Measurements from ENCODE around the gene DNAJC30. TPM values are rescaled to one million over a fixed set of nuclear protein-coding genes. Genes with fewer than 3 reads are reported as not detected.
A peak's percentile ranks its signal among the peaks of the same experiment; 100 is the strongest.
"Not testable (repeated sequence)": the region's sequence is repeated elsewhere in the genome, so short reads cannot be mapped to it uniquely, and the experiment has no call there.

The DNAJC30 gene
- total RNA-seq = 1.9 TPM

- peak within 1 kb of the TSS; percentile 94 for H3K4me3 ChIP-seq (ENCODE audit: low read length)
- H3K4me1 ChIP-seq (ENCODE audit: insufficient read depth, low read length) = peaks cover 36% of the 10 kb centered on the region
- no peaks in the 10 kb centered on the region for H3K9me3 ChIP-seq (ENCODE audit: low read depth, low read length)
- H3K27me3 ChIP-seq (ENCODE audit: insufficient read depth, low read length) = no peaks in the 10 kb centered on the region
Measured at GRCh38 chr7:73683056-73683787, at the start of gene DNAJC30, which contains the start of gene BUD23. DNAJC30 (minus strand) TSS chr7:73683453; CDS start chr7:73683423, 30 bp downstream. BUD23 (plus strand) TSS chr7:73683597; CDS start chr7:73683626, 29 bp downstream.

GRCh38 chr7:73732397-73732796 lies 49.1 kb upstream of the DNAJC30 start:
- Histone ChIP-seq H3K9me3 (ENCODE audit: low read depth, low read length) (no peaks in the 10 kb centered on the region), H3K4me3 (ENCODE audit: low read length) (no peak overlapping the region), H3K27me3 (ENCODE audit: insufficient read depth, low read length) (peaks cover 10% of the 10 kb centered on the region), H3K4me1 (ENCODE audit: insufficient read depth, low read length) (peaks cover 9% of the 10 kb centered on the region)

DNA sequence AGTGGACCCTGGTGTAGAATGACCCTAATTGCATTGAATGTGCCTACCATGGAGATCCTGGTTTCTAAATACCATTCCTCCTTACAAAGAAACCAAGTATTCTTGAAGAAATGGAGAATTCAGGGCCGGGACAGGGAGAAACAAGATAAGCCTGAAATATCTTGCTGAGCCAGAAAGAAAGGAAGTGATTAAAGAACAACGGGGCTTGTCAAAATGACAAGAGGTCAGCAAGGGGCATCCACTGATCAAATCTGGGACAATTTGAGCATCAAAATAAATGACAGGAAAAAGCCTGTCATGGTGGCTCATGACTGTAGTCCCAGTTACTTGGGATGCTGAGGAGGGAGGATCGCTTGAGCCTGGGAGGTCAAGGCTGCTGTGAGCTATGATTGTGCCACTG lies 47.2 kb upstream of the DNAJC30 start:
- Histone ChIP-seq H3K4me3 (ENCODE audit: low read length) (no peak overlapping the region), H3K9me3 (ENCODE audit: low read depth, low read length) (no peaks in the 10 kb centered on the region), H3K4me1 (ENCODE audit: insufficient read depth, low read length) (peaks cover 8% of the 10 kb centered on the region), H3K27me3 (ENCODE audit: insufficient read depth, low read length) (peaks cover 21% of the 10 kb centered on the region)

GRCh38 chr7:73728551-73728950 lies 45.3 kb upstream of the DNAJC30 start:
- peaks cover 21% of the 10 kb centered on the region for H3K27me3 ChIP-seq (ENCODE audit: insufficient read depth, low read length)
- H3K4me1 ChIP-seq (ENCODE audit: insufficient read depth, low read length) = no peaks in the 10 kb centered on the region
- no peaks in the 10 kb centered on the region for H3K9me3 ChIP-seq (ENCODE audit: low read depth, low read length)
- H3K4me3 ChIP-seq (ENCODE audit: low read length) = no peak overlapping the region

- Histone ChIP-seq H3K27me3 (ENCODE audit: insufficient read depth, low read length) (peaks cover 21% of the 10 kb centered on the region), H3K4me1 (ENCODE audit: insufficient read depth, low read length) (no peaks in the 10 kb centered on the region), H3K9me3 (ENCODE audit: low read depth, low read length) (no peaks in the 10 kb centered on the region), H3K4me3 (ENCODE audit: low read length) (no peak overlapping the region)
Measured at GRCh38 chr7:73727952-73728351, 44.7 kb upstream of the DNAJC30 start.

GRCh38 chr7:73726083-73726466 lies 42.8 kb upstream of the DNAJC30 start:
- Histone ChIP-seq H3K27me3 (ENCODE audit: insufficient read depth, low read length) (peaks cover 26% of the 10 kb centered on the region), H3K4me1 (ENCODE audit: insufficient read depth, low read length) (no peaks in the 10 kb centered on the region), H3K4me3 (ENCODE audit: low read length) (no peak overlapping the region), H3K9me3 (ENCODE audit: low read depth, low read length) (no peaks in the 10 kb centered on the region)

GRCh38 chr7:73723813-73724212 lies 40.6 kb upstream of the DNAJC30 start:
- peaks cover 35% of the 10 kb centered on the region for H3K27me3 ChIP-seq (ENCODE audit: insufficient read depth, low read length)
- no peak overlapping the region for H3K4me3 ChIP-seq (ENCODE audit: low read length)
- H3K4me1 ChIP-seq (ENCODE audit: insufficient read depth, low read length) = peaks cover 11% of the 10 kb centered on the region

GRCh38 chr7:73722785-73723184 lies 39.5 kb upstream of the DNAJC30 start:
- no peaks in the 10 kb centered on the region for H3K9me3 ChIP-seq (ENCODE audit: low read depth, low read length)
- no peak overlapping the region for H3K4me3 ChIP-seq (ENCODE audit: low read length)
- peaks cover 21% of the 10 kb centered on the region for H3K4me1 ChIP-seq (ENCODE audit: insufficient read depth, low read length)
- H3K27me3 ChIP-seq (ENCODE audit: insufficient read depth, low read length) = peaks cover 33% of the 10 kb centered on the region

More at GRCh38 chr7:73723813-73724212, 40.6 kb upstream of the DNAJC30 start:
- no peaks in the 10 kb centered on the region for H3K9me3 ChIP-seq (ENCODE audit: low read depth, low read length)

- H3K27me3 ChIP-seq (ENCODE audit: insufficient read depth, low read length) = peaks cover 32% of the 10 kb centered on the region
- peaks cover 27% of the 10 kb centered on the region for H3K4me1 ChIP-seq (ENCODE audit: insufficient read depth, low read length)
- H3K4me3 ChIP-seq (ENCODE audit: low read length); H3K9me3 ChIP-seq (ENCODE audit: low read depth, low read length): not testable (repeated sequence)
Measured at GRCh38 chr7:73722182-73722581, 38.9 kb upstream of the DNAJC30 start.

DNA sequence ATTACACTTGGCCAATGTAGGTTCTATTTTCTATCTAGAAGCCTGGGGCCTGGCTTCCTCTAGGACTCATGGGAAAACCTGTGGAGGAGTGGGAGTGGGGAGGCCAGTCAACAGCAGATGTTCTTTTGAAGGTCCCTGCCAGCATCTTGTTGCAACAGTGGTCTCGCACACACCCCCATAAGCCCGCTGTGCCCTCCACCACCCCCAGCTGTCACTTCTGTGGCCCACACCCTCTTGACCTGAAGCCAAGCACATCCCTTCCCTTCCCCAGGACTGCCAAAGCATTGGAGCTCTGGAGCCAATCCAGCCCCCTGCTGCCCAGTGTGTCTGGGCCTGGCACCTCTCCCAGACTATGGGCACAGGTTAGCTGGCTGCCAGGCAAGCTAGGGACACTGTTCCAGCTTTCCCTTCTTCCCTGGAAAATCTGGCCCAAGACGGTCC lies 38.1 kb upstream of the DNAJC30 start:
- peaks cover 34% of the 10 kb centered on the region for H3K4me1 ChIP-seq (ENCODE audit: insufficient read depth, low read length)
- no peaks in the 10 kb centered on the region for H3K9me3 ChIP-seq (ENCODE audit: low read depth, low read length)
- H3K4me3 ChIP-seq (ENCODE audit: low read length) = no peak overlapping the region
- H3K27me3 ChIP-seq (ENCODE audit: insufficient read depth, low read length) = peaks cover 31% of the 10 kb centered on the region

- H3K9me3 ChIP-seq (ENCODE audit: low read depth, low read length); H3K4me3 ChIP-seq (ENCODE audit: low read length): not testable (repeated sequence)
- H3K4me1 ChIP-seq (ENCODE audit: insufficient read depth, low read length) = peaks cover 35% of the 10 kb centered on the region
- peaks cover 34% of the 10 kb centered on the region for H3K27me3 ChIP-seq (ENCODE audit: insufficient read depth, low read length)
Measured at GRCh38 chr7:73720443-73720842, 37.2 kb upstream of the DNAJC30 start.

- Histone ChIP-seq H3K4me3 (ENCODE audit: low read length) (no peak overlapping the region), H3K4me1 (ENCODE audit: insufficient read depth, low read length) (peaks cover 35% of the 10 kb centered on the region), H3K27me3 (ENCODE audit: insufficient read depth, low read length) (peaks cover 36% of the 10 kb centered on the region), H3K9me3 (ENCODE audit: low read depth, low read length) (no peaks in the 10 kb centered on the region)
Measured at GRCh38 chr7:73719806-73720169, 36.5 kb upstream of the DNAJC30 start.

DNA sequence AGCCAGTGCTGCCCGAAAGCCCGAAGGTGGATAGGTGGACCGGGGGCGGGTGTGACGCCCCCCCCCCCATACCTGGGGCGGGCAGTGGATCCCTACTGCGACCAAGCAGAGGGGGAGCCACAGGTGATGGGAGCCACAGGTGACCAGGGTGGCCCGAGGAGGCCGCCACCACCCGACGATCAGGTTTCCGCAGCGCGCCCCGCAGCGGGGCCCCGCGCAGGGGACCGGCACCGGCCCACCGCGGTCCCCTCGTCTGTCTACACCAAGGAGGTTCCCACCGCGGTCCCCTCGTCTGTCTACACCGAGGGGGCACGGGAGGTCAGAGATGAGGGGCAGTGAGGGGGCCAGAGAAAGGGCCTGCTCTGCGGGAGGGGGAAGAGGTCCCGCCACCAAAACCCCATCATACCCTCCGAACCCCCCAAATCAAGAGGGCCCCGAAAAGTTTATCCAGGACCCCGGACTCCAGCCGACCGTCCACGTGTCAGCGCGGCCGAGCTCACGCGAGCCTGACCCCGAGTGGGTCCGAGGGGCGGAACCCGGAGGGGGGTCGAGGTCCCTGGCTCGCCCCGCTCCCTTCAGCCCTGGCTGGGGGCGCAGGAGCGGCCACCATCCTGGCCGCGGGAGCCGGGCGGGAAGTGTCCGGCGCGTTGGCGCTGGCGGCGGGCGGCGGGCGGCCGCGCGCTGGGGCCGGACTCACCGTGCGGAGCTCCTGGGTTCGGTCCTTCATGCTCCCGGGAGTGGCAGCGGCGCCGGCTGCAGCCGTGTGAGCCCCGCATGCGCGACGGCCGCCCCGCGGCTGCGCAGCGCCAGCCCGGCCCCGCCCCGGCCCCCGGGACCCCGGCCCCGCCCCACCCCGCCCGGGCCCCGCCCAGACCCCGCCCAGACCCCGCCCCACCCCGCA lies 35.9 kb upstream of the DNAJC30 start, which contains the start of gene STX1A:
TSS of gene STX1A (minus strand) at position 765 of the 901 bp plus-strand sequence. CDS start at position 727, 38 bp downstream.
- peaks cover 35% of the 10 kb centered on the region for H3K4me1 ChIP-seq (ENCODE audit: insufficient read depth, low read length)
- peak within 1 kb of the TSS; percentile 54 for H3K4me3 ChIP-seq (ENCODE audit: low read length)
- H3K9me3 ChIP-seq (ENCODE audit: low read depth, low read length) = no peaks in the 10 kb centered on the region
- peaks cover 36% of the 10 kb centered on the region for H3K27me3 ChIP-seq (ENCODE audit: insufficient read depth, low read length)

- Histone ChIP-seq H3K4me1 (ENCODE audit: insufficient read depth, low read length) (peaks cover 35% of the 10 kb centered on the region), H3K4me3 (ENCODE audit: low read length) (peak overlapping the region; percentile 54), H3K27me3 (ENCODE audit: insufficient read depth, low read length) (peaks cover 41% of the 10 kb centered on the region), H3K9me3 (ENCODE audit: low read depth, low read length) (no peaks in the 10 kb centered on the region)
Measured at GRCh38 chr7:73718438-73718881, 35.2 kb upstream of the DNAJC30 start.

DNA sequence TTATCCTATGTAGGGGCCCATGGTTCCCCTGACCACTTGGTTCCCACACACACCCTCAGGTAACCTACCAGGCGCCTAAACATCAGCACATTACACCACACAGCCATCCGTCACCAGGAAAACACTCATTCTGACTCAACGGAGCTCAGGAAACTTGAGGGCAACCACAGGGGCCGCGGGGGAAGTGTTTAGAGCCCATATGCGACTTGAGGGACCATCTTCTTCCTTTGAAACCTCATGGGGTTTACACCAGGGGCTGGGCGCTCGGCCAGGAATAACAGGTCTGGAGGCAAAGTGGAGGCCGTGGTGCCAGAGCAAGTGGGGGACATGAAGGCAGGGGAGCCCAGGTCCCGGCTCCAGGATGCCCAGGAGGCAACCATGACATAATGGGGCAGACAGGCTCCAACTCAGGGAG lies 34.7 kb upstream of the DNAJC30 start:
- Histone ChIP-seq H3K4me1 (ENCODE audit: insufficient read depth, low read length) (peaks cover 35% of the 10 kb centered on the region), H3K4me3 (ENCODE audit: low read length) (no peak overlapping the region), H3K9me3 (ENCODE audit: low read depth, low read length) (no peaks in the 10 kb centered on the region), H3K27me3 (ENCODE audit: insufficient read depth, low read length) (peaks cover 43% of the 10 kb centered on the region)

Data from mononuclear cell (primary cell).